Parathyroid adenoma (tissue), 2 donors: ENCODE data around the gene PRC1.
A peak's percentile ranks its signal among the peaks of the same experiment; 100 is the strongest.

ENCODE experiments used
- H2AFZ ChIP-seq: fragments of 300-600 bp; sonication (generic); one replicate; pipeline ENCODE4 v1.7.0; 2017; ENCODE audit warnings: antibody characterized with exemption, mild to moderate bottlenecking
- H3K27ac ChIP-seq: fragments of 300-600 bp; sonication (generic); one replicate; pipeline ENCODE4 v1.7.0; 2017
- H3K27me3 ChIP-seq: fragments of 300-600 bp; sonication (generic); one replicate; pipeline ENCODE4 v1.7.0; 2017; ENCODE audit warnings: low read length; ENCODE audit not compliant: control insufficient read depth, insufficient read depth
- H3K36me3 ChIP-seq: fragments of 300-600 bp; sonication (generic); one replicate; pipeline ENCODE4 v1.7.0; 2017; ENCODE audit warnings: low read length; ENCODE audit not compliant: control insufficient read depth, insufficient read depth
- H3K4me1 ChIP-seq: fragments of 300-600 bp; sonication (generic); one replicate; pipeline ENCODE4 v1.7.0; 2017; ENCODE audit warnings: control low read depth
- H3K4me2 ChIP-seq: fragments of 300-600 bp; sonication (generic); one replicate; pipeline ENCODE4 v1.7.0; 2017; ENCODE audit warnings: low read length
- H3K4me3 ChIP-seq: fragments of 300-600 bp; sonication (generic); one replicate; pipeline ENCODE4 v1.7.0; 2017; ENCODE audit warnings: low read depth, low read length
- H3K79me2 ChIP-seq: fragments of 300-600 bp; sonication (generic); one replicate; pipeline ENCODE4 v1.7.0; 2017; ENCODE audit warnings: control low read depth
- H3K9ac ChIP-seq: fragments of 300-600 bp; sonication (generic); one replicate; pipeline ENCODE4 v1.7.0; 2017; ENCODE audit warnings: mild to moderate bottlenecking
- H3K9me3 ChIP-seq: fragments of 300-600 bp; sonication (generic); one replicate; pipeline ENCODE4 v1.7.0; 2017; ENCODE audit warnings: low read length; ENCODE audit not compliant: control insufficient read depth
- CTCF ChIP-seq: fragments of 300-600 bp; sonication (generic); IDR thresholded peaks from one replicate; pipeline ENCODE4 v1.7.0; 2017; ENCODE audit warnings: antibody characterized with exemption, mild to moderate bottlenecking
- donor health status: primary hyperparathyroidism.

The PRC1 gene

GRCh38 chr15:91007266-91007665, 12.9 kb upstream of the PRC1 start:
- Histone ChIP-seq H2AFZ (no peak overlapping the region), H3K4me1 (no peaks in the 10 kb centered on the region), H3K27me3 (no peaks in the 10 kb centered on the region), H3K4me3 (no peak overlapping the region), H3K9me3 (no peaks in the 10 kb centered on the region), H3K4me2 (no peak overlapping the region), H3K36me3 (no peaks in the 10 kb centered on the region), H3K9ac (no peak overlapping the region), H3K27ac (no peak overlapping the region), H3K79me2 (no peaks in the 10 kb centered on the region)
- TF ChIP-seq CTCF: no peak

- no peaks in the 10 kb centered on the region for H3K9me3 ChIP-seq
- H3K27ac ChIP-seq: no peak overlapping the region
- no peaks in the 10 kb centered on the region for H3K36me3 ChIP-seq
- no peak overlapping the region for H3K4me2 ChIP-seq
- no peaks in the 10 kb centered on the region for H3K27me3 ChIP-seq
- no peak for TF ChIP-seq CTCF
- H3K4me3 ChIP-seq: no peak overlapping the region
- no peak overlapping the region for H2AFZ ChIP-seq
- no peaks in the 10 kb centered on the region for H3K79me2 ChIP-seq
- no peaks in the 10 kb centered on the region for H3K4me1 ChIP-seq
- no peak overlapping the region for H3K9ac ChIP-seq
These were observed 6.9 kb upstream of the PRC1 start for GRCh38 chr15:91001209-91001608.

- Histone ChIP-seq H3K36me3 (no peaks in the 10 kb centered on the region), H3K9ac (no peak overlapping the region), H3K4me1 (no peaks in the 10 kb centered on the region), H2AFZ (no peak overlapping the region), H3K27ac (no peak overlapping the region), H3K27me3 (no peaks in the 10 kb centered on the region), H3K4me3 (no peak overlapping the region), H3K4me2 (no peak overlapping the region), H3K79me2 (no peaks in the 10 kb centered on the region), H3K9me3 (no peaks in the 10 kb centered on the region)
- TF ChIP-seq CTCF: no peak
These were observed 4.4 kb upstream of the PRC1 start for GRCh38 chr15:90998737-90999136.

- H3K79me2 ChIP-seq: no peaks in the 10 kb centered on the region
- H3K9me3 ChIP-seq: no peaks in the 10 kb centered on the region
- H3K4me2 ChIP-seq: peak overlapping the region; percentile 86
- H3K36me3 ChIP-seq: no peaks in the 10 kb centered on the region
- H3K27ac ChIP-seq: peak overlapping the region; percentile 47
- no peak overlapping the region for H3K9ac ChIP-seq
- no peak for TF ChIP-seq CTCF
- H3K4me3 ChIP-seq: peak overlapping the region; percentile 91
- no peaks in the 10 kb centered on the region for H3K4me1 ChIP-seq
- no peaks in the 10 kb centered on the region for H3K27me3 ChIP-seq
- peak overlapping the region; percentile 94 for H2AFZ ChIP-seq
These were observed 297 bp downstream of the PRC1 start for GRCh38 chr15:90994059-90994416.

- no peak overlapping the region for H2AFZ ChIP-seq
- no peaks in the 10 kb centered on the region for H3K9me3 ChIP-seq
- no peaks in the 10 kb centered on the region for H3K79me2 ChIP-seq
- H3K27me3 ChIP-seq: no peaks in the 10 kb centered on the region
- no peaks in the 10 kb centered on the region for H3K4me1 ChIP-seq
- H3K4me3 ChIP-seq: no peak overlapping the region
- H3K36me3 ChIP-seq: no peaks in the 10 kb centered on the region
- H3K27ac ChIP-seq: no peak overlapping the region
- no peak for TF ChIP-seq CTCF
- no peak overlapping the region for H3K4me2 ChIP-seq
- H3K9ac ChIP-seq: no peak overlapping the region
These were observed 2.6 kb downstream of the PRC1 start for GRCh38 chr15:90991587-90992285.
